ENCODE measurements around the gene ACIN1.

GRCh38 chr14:23020143-23021128 is 74.5 kb downstream of the ACIN1 start:
- no peak for TF ChIP-seq EZH2 (IDR thresholded peaks at IDR 0.05; ENCODE audit: low read depth)
- no peak for TF ChIP-seq CTCF (conservative IDR thresholded peaks at IDR 0.05)
